Suprapubic skin (tissue), 3 donors: Measurements from ENCODE around the gene P2RY8.

Experiments used
- CTCF ChIP-seq, 2 donors: fragments of 200-600 bp in 1 of 2; fragments of 450-650 bp in 1 of 2; sonication (generic) in 1 of 2; IDR thresholded peaks; one replicate each; pipeline ENCODE4 v1.5.1; 2016 to 2019; ENCODE audit warnings: antibody characterized with exemption in 2 of 2, mild to moderate bottlenecking in 1 of 2, moderate library complexity in 1 of 2
- POLR2AphosphoS5 ChIP-seq, 3 donors: sonication (generic); formaldehyde crosslinking; IDR thresholded peaks; one replicate each; pipeline ENCODE4 v1.6.1; 2017; ENCODE audit warnings: antibody characterized with exemption in 3 of 3

- TF ChIP-seq CTCF (IDR thresholded peaks at IDR 0.05) (no peak), POLR2AphosphoS5 (IDR thresholded peaks at IDR 0.05) (no peak)
Observed at GRCh38 chrX:1453395-1453783, 83.6 kb downstream of the P2RY8 start.
